Stimulated activated CD4-positive, alpha-beta T cell treated with anti-CD3 and anti-CD28 coated beads, Interleukin-15, amount 100 ng/mL, for 1 hour (primary cell): ENCODE measurements around the gene DNAJC16.
"Not testable (repeated sequence)": the region's sequence is repeated elsewhere in the genome, so short reads cannot be mapped to it uniquely, and the experiment has no call there.

ENCODE experiments used
- DNase-seq, 2 donors: peaks; one replicate each; pipeline ENCODE4 v3.0.0-alpha.2; 2020; ENCODE audit warnings: low read depth in 1 of 2, low spot score in 1 of 2

DNAJC16 gene

DNA sequence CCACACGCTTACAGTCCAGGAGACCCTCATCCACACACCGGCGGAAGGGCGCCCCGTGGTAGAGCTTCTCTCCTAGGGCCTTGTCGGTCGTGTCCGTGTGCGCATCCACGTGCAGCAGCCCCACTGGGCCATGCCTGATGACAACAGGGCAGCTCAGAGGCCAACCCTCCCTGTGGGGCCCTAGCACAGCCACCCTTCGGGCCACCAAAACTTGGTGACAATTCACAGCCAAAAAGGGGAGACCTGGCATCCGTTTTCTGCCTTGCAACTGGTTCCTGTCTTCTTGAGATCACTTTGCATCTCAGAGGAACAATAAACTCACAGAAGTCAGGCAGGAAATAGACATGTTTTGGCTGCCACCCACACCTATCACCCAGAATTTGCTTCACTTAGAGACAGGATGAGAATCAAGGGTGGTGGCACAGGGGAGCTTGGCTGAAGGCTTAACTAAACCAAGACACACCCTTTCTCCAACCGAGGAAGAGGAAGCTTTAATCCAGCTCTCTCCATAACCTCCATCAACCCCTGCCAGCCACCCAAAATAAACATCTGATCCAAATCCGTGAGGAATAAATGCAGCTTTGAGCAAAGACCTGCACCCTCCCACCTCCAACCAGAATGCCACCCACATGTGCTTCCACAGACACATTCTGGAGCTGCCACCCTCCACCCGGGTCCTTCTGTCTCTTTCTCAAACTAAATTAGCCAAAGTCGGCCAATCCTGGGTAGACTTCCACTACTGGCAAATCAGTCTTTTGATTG is 52.5 kb downstream of the DNAJC16 start:
- DNase-seq: no peak

DNA sequence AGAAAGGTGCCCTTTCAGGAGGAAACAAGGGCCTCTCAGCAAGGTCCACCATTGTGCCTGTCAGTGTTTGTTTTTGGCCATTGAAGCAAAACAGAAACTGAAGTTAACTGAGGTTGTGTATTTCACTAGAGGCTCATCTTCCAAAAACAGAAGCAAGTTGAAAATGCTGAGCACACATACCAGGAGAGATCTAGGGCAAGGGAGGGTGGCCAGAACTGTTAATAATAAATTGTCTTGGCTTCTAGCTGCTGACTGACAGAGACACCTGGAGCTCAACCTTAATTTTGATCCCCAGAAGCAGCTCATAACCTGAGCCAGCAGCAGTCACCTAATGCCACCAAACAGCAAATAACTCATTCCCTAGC is 53.0 kb downstream of the DNAJC16 start:
- no peak for DNase-seq

- DNase-seq: no peak
Measured at GRCh38 chr1:15583016-15583706, 56.5 kb downstream of the DNAJC16 start.

DNA sequence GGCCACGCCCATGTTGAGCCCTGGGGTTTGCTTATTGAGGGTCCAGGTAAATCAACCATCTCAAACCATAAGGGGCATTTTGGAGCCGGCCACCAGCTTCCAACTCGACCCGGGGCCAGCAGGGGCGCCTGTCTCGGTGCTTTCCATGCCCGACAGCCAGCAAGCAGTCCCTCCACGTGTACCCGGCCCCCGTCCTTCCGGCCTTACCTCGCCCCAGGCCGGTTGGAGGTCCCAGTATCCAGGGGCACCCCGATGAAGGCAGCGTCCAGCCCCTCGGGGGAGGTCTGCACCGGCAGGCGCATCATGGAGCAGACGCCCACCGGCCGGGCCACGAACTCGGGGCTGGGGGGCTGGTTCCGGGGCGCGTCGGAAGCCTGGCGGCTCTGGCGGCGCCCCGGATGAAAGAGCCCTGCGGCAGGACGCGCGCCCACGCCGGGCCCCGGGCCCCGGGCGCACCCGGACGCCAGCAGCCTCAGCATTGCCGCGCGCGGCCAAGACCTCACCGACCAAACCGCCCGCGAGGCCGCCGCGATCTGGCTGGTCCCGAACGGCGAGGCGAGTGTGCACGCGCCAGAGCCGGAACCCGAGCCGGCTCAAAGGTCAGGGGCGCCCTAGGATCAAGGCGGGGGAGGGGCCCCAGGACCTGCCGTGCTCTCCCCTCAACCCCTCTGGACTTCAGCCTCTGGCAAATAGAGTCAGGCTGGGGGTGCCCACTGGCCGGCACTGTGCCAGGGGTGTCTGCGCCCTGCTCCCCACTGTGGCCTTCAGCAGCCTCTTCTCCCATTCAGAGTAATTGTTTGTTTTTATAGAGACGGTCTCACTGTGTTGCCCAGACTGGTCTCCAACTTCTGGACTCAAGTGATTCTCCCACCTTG is 58.1 kb downstream of the DNAJC16 start, which contains the start of gene AGMAT:
Gene AGMAT, minus strand, starts transcription at position 563 of the 875 bp plus-strand sequence. Its CDS starts 84 bp downstream, at position 479.
- peak in 1 of 2 donors; percentile 46 for DNase-seq

GRCh38 chr1:15592285-15592684 is 65.6 kb downstream of the DNAJC16 start:
- no peak for DNase-seq

DNA sequence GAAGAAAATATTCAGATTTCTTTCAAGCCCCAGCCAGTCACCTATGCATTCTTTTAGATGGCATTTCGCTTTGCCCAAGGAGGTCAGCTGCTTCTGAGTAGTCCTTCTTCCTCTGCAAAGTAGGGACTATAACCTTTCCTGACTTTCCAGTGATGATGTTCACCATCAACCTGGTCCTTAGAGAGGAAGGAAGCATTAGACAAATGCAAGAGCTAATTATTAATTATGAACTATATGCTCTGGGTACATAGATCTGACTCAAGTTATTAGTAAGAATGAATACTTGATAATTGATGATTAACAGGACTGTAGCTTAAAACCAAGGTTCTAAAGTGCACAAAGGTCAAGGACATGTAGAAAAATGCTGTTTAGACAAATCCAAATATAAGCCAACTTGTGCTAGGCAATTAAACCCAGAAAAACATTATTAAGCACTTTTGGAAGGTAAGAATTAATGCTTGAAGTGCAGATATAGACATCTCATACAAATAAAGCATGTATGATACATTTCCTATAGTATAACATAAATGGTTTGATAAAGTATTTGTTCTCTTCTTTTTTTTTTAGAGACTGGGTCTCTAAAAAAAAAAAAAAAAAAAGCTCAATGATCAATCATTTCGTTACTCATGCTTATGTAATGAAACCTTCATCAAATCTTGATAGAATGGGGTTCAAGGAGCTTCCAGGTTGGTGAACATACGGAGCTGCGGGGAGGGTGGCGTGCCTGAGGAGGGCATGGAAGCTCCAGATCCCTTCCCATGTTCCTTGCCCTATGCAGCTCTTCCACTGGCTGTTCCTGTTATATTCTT is 69.4 kb downstream of the DNAJC16 start:
- no peak for DNase-seq

DNA sequence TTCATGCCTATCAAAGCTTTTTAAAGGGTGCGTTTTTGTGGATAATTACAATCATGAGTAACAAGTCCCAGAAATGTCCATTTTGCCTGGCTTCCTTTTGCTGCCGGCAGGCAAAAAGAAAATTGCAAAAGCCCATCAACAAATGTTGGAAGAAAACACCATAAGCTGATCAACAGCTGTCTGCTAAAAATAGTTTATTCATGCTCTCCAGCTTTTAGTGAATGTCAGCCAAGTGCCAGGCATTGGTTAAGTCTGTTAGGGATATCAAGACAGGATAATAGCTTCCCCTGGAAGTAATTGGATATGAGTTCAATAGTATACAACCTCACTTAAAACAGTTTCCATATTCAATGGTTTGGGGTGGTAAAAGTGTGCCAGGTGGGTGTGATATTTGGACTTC is 71.8 kb downstream of the DNAJC16 start:
- no peak for DNase-seq

DNA sequence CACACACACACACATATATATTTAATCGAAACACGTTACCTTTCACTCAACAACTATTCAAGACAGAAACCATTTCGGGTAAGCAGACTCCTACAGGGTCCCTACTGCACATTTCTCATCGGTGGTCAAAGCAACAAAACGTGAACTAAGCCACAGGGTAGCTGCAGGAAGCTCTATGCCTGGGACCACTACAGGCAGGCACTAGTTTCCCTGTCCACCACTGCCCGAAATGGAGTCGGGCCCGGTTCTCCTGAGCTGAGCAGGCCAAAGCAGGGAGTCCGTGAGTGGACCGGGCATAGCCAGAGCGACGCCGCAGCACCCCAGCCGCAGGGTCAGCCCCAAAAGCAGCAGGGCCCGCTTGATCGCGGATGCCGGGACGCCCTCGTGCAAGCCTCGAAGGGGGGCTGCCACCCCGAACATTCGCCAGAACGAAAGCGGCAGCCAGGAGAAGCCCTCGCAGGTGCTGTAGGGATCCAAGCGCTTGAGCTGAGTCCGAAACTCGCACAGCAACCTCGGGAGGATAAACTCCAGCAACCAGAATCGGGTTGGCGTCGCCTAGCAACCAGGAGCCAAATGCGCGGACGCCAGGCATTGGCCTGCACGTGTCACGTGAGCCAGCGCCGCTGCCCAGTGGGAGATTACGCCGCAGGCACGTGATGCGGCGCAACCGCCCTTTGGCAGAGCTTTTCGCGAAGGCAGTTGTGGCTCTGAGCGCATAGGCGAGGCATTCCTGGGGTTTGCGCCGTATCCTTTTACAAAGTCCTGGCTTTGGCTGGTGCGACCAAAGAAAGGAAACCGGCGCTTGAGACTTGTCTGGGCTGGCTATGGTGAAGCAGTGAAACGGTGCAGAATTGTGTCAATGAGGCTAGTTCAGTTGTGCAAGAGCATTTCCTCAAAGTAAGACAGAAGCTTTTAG is 76.7 kb downstream of the DNAJC16 start:
- DNase-seq: peak; percentile 78 to 79

GRCh38 chr1:15603966-15604282 is 77.3 kb downstream of the DNAJC16 start:
- DNase-seq: not testable (repeated sequence)

- not testable (repeated sequence) for DNase-seq
Measured at GRCh38 chr1:15604400-15604799, 77.8 kb downstream of the DNAJC16 start.

GRCh38 chr1:15605398-15606383 is 79.0 kb downstream of the DNAJC16 start:
- no peak for DNase-seq

DNA sequence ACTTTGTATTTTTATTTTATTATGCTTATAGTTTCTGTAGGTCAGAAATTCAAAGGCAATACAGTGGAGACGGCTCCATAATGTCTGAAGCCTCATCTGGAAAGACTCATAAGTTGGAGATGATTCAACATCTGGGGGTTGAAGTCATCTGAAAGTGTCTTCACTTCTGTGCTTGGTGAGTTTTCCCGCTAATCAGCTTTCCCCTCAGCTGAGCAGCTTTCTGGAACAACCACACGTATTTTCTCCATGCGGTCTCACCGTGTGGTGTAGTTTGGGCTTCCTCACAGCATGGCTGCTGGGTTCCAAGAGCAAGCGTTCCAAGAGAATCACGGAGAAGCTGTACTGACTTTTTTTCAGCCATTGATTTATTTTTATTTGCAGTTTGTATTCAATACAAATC is 83.0 kb downstream of the DNAJC16 start:
- no peak for DNase-seq

- no peak for DNase-seq
Measured at GRCh38 chr1:15610167-15610566, 83.5 kb downstream of the DNAJC16 start.

DNA sequence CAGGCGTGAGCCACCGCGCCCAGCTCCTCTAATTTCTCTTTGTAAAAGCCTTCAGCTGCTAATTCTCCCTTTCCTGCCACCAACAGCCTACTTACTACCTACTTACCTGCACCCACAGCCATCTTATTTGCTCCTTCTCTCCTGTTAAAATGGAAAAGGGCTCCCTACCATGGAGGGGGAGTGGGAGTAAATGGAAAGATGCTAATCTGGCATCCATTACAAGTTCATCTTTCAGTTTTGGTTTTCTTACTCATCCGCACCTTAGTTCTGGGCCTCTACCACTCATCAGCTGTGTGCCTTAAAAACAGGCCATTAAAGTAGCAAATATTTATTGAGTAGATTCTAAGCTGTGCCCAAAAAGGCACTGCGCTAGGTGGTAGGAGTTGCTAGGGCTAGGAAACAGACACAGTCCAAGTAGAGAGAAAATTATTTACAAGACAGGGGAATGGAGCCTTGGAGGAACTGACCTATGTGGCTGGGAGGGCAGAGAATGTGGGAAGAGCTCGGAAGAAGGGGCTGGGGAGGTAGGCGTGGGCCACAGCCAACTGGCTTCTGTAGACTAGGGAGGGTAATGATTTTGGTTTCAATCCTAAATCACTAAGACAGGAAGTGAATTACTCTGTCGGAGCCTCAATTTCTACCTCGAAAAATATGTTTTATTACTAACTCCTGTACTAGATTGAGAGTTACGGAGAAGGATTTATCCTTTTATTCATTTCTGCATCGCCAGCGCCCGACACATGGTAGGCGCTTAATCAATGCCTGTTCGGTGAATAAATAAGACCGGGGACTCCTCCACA is 89.9 kb downstream of the DNAJC16 start:
- DNase-seq: peak in 1 of 2 donors; percentile 3

GRCh38 chr1:15617173-15618076 is 90.8 kb downstream of the DNAJC16 start, which contains the start of gene DDI2:
DDI2 (plus strand) TSS chr1:15617458; CDS start chr1:15617671, 213 bp downstream.
- DNase-seq: peak; percentile 88 to 89

GRCh38 chr1:15618077-15618654 is 91.5 kb downstream of the DNAJC16 start:
- no peak for DNase-seq
